ENCODE results near the gene SMTN.
A peak's percentile ranks its signal among the peaks of the same experiment; 100 is the strongest.
"Not testable (repeated sequence)": the region's sequence is repeated elsewhere in the genome, so short reads cannot be mapped to it uniquely, and the experiment has no call there.

Gene SMTN

DNA sequence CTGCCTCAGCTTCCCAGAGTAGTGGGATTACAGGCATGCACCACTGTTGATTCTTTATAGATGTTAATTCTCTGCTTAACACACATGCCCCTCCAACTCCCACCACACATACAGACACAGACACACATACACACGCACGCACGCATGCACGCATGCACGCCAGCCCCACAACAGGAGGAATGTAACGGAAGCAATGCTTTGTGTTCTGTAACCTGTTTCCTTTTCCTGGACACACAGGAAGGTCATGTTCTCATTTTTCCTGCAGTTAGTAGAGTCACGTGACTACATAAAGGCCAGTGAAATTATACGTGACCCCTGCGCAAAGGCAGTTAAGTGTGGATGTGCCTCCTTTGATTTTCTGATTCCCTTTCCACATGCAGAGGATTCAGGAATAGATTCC, 8.0 kb upstream of the SMTN start:
- not testable (repeated sequence) for DNase-seq (ENCODE audit: low read depth)

DNA sequence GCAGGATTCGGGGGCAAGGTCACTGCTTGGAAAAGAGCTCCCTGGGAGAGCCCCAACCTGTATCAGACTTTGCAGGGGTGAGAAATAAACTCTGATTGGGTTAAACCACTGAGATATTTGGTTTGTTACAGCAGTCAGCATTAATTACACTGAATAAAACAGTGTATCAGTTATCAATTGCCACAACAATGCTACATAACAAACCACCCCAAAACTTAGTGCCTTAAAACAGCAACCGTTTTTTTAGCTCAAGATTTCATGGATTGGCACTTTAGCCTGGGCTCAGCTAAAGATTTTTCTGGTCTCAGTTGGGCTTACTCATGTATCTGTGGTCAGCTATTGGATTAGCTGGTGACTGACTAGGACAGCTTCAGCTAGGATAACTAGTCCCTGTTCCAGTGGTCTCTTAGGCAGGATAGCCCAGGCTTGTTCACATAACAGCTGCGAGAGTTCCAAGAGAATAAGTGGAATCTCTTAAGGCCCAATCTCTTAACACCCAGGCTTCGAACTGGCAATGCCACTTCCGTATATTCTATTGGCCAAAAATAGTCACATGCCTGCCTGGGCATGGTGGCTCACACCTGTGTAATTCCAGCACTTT, 7.5 kb upstream of the SMTN start:
- not testable (repeated sequence) for DNase-seq (ENCODE audit: low read depth)

DNA sequence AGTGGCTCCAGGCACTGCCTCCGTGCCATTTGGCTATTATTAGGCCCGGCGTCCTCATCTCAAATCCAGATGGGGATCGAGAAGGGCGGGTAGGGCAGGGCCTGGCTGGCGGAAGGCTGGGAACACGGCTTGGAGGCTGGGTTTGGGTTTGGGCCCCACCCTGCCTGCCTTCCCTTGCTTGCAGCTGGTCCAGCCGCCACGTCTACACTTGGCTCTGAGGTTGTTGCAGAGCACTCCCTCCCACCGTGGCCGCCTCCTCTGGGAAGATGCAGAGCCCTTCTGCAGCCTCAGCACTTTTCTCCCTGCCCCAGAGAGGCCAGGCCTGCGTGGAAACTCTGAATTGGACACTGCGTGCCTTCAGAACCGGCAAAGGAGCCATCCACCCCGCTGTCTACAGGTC, 5.2 kb upstream of the SMTN start:
- DNase-seq (ENCODE audit: low read depth): no peak

DNA sequence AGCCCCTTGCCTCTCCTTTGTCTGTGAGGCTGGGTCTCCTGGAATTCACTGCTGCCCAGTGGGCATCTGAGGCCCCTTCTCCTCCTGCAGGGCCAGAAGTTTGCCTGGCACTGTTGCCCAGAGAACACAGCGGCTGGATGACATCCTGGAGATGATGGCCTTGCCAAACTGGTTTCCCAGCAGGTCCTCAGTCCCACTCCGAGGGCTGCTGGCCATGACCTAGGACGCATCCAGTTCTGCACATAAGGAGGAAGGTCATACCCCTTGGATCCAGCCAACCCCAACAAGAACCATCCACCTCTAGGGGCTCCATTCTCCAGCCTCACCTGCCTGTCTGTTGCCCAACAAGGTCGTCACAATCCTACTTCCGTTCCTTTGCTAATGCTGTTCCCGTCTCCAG, 3.4 kb upstream of the SMTN start:
- no peak for DNase-seq (ENCODE audit: low read depth)

DNA sequence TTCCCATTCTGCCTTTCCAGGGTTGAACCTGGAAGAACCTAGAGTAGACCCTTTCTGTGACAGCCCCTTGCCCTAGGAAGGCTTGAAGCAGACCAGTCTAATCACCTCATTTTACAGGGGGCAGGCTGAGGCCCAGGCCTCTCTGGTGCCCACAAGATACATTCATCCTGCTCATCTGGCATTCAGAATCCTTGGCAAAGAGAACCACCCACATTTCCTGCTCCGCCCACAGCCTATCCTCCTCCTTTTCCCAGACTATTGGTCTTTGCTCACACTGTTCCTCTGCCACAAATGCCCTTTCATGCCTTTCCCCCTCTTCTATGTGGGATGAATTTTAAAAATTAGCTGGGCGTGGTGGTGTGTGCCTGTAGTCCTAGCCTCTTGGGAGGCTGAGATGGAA, 2.7 kb upstream of the SMTN start:
- DNase-seq (ENCODE audit: low read depth): not testable (repeated sequence)

DNA sequence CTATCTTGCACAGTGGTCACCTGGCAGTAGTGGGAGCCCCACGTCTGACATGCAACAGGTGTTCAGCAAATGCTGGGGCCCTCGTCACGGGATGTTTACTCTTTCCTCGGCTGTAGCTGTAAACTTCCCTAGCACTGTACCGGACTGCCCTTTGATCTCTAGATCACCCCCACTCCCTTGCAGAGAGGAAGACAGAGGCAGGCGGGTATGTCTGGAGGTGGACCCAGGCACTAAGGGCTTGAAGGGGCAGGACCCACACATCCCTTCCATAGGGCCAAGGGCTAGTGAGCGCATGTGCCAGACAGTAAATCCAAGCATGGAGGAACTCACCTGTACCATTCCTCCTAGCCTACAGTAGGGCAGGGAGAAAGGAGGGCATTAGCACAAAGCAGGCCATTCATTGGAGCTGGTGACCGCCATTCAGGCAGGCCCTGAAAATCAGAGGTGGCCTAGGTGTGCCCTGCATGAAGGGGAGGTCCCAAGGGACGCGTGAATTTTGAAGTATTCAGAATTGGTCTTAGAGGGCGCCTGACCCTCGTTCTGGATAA, 1.9 kb upstream of the SMTN start:
- DNase-seq (ENCODE audit: low read depth): no peak

DNA sequence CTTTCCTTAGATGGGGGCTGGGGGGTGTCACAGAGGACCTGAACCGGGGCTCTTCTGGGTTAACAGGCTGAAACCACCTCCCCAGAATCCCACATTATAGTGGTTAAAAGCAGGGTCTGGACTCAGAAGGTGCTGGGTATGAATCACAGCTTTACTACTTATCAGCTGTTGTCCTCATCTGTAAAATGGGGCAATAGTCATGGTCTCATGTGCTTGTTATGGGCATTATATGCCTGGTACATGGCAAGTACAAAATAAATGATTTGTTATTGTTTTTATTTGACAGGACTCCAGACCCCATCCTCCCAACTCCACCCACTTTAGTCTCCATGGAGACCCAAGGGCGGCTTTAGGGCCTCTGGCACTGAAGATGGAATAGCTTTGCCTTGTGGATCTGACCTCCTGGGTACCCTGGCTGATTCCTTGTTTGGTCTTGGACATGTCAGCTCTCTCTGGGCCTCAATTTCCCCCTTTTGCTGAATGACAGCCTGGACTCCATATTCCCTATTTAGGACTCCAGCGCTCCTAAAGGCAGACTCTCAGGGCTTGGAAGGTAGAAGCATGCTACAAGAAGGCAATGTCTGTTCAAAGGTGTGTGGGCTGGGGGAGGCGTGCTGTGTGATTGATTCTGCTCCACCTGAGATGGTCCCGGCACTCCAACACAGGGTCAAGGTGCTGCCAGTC, 812 bp upstream of the SMTN start:
- DNase-seq (ENCODE audit: low read depth): no peak

DNA sequence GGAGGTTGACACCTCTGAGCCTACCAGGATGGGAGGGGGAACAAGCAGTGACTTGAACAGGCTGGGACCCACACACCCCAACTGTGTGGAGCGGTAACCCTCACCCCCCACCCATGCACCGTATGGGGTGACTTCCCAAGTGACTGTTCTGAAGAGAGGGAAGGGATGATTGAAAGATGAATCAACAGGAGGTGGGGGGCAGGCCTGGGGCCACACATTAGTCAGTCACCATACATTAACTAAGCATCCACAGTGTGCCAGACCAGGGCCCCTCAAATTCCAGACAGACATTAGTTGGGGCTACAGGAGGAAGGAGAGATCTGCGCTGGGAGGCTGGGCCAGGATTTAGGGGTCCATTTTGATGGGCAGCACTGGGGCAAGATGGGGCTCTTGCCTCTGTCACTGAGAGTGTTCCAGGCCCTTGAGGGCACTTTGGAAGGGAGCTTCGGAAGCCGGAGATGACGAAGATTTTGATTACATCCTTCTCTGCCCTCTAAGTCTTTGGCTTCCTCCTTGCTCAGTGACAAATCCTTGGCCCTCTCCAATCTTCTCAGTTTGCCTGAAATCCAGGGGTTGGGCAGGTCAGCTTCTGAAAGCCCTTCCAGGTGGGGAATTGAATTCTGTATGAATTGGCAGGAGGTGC, 966 bp downstream of the SMTN start:
- no peak for DNase-seq (ENCODE audit: low read depth)

DNA sequence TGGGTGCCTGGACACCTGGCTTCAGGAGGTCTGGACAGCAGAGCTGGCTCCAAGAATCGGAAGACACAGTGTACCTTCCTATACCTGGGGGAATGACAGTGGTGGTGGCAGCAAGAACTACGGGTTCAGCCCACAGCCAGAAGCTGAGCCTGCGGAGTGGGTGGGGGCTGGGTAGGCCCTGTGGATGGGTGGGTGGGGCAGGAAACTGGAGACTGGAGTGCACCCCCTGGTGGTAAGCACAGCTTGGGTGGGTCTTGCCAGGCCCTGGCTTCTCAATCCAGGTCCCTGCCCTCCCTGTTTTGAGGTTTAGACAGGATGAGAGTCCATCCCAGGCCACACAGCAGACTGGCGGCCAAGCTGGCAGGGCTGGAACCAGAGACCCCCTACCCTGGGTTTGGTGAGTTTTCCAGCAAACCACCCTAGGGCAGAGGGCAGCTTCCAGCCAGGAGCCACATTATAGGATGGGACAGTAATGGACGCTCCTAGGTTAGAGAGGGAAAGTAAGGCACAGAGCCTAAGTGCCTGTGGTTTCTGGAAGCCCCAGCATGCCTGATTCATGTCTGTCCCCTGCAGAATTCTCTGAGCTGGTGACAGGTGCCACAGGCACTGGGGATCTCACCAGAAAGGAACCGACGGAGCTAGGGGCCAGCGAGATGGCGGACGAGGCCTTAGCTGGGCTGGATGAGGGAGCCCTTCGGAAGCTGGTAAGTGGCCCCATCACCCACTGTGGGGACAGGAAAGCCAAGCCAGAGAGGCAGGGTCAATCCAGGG, 1.7 kb downstream of the SMTN start:
- peak; percentile 69 for DNase-seq (ENCODE audit: low read depth)

DNA sequence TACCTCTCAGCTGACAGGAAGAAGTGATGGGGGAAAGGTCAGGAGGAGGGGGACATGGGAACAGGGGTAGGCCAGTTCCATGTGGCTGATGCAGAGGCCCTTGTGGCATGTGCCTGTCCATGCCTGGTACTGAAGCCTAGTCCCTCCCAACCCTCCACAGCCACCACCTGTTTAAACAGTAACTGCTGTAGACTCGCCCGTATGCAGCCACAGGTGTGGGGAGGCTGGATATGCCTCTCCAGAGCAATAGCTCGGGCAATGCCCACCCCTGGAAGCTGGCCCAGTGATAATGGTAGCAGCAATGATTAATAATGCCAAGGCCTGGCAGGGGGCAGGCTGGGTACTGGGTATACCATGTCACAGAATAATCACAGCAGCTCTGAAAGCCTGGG, 2.3 kb downstream of the SMTN start:
- DNase-seq (ENCODE audit: low read depth): no peak

DNA sequence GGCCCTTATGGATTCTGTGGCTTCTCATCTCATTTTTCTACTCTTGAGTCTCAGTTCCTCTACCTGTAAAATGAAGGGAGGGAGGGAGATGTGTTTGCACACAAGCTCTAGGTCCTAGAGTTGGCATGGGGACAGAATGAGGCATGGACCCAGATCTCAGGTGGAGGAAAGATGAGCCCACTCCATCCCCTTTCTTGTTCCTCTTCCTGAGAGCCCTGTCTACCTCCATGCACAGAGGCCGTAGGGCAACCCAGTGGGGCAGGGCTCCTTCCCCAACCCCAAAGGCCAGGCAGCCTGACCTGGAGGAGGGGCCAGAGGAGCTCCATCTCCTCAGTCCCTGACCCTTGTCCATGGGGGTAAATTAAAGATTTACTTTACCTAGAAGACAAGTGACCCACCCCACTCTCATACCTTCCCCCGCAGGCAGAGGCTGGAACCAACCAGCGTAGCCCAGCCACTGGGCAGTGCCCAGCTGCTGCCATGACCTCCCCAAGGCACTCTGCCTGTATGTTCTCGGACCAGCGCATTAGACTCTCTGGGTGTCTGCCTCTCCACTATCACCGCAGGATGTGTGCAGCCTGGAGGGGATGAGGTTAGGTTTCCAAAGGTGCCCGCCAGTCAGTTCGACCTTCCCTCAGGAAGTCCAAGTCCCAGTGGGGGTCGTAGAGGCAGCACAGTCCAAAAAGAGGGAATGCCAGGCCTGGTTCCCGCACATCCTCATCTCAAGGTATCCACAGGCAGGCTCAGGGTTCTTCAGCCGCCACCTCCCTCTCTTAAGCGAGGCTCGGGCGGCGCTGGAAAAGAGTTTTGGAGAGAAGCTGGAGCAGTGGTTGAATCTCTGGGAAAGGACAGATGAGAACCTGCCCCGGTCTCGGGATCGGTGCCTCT, 3.0 kb downstream of the SMTN start:
- DNase-seq (ENCODE audit: low read depth): no peak

DNA sequence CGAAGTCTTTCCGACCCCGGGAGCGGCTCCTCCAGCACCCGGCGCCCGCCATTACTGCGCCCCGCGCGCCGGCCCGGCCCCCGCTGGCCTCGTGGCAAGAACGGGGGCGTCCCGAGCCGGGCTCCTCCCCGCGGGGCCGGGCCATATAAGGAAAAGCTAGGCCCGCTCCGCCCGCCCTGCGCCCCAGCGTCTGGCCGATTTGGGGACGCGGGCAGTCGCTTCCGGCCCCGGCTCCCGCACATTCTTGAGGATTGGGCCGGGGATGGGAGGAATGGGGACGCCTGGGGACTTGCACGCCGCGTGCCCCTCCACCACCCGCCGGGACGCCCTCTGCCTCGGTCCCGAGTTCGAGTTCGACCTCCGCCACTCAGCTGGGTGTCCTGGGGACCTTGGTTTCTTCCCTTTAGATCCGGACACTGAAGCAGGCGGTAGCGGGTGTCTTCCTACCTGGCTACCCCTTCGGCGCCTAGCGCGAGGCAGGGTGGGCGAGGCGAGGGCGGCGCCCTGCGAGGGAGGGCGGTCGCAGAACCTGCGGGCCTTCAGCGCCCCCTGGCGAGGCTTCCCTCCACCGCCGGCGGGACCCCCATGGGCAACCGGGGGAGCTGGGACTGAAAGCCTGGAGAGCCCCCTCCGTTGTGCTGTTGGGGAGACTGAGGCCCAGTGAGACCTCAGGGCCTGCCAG, 3.8 kb downstream of the SMTN start:
- DNase-seq (ENCODE audit: low read depth): peak; percentile 89

DNA sequence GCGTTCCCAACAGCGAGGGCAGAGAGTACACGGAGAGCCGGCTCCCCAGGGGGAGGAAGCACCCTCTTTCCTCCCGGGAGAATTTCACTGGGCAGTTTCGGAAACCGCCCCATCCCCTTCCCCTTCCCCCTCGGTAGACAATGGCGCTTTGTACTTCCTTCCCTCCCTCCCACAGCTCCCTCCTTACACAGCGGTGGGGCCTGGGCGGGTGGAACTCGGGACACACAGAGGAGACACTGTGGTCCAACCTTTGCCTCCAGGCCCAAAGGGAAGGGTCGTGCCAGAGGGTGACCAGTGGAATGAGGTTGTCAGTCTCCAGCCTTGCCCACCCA, 4.3 kb downstream of the SMTN start:
- no peak for DNase-seq (ENCODE audit: low read depth)

DNA sequence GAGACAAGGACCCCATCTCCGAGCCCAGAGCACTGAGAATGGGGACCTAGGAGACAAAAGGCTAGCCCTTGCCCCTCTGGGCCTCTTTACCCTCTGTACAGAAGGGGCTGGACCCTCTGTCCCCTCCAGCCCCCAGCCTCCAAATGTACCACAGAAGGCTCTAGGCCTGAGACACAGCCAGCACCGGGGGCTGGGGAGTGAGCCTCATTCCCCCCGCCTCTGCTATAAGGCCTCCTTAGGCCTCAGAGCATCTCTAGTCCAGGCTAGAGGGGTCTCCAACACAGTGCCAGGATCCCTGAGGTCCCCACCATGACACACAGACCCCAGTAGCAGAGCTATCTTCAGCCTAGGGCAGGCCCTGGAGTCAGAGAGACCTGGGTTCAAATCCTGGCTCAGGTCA, 4.8 kb downstream of the SMTN start:
- no peak for DNase-seq (ENCODE audit: low read depth)

DNA sequence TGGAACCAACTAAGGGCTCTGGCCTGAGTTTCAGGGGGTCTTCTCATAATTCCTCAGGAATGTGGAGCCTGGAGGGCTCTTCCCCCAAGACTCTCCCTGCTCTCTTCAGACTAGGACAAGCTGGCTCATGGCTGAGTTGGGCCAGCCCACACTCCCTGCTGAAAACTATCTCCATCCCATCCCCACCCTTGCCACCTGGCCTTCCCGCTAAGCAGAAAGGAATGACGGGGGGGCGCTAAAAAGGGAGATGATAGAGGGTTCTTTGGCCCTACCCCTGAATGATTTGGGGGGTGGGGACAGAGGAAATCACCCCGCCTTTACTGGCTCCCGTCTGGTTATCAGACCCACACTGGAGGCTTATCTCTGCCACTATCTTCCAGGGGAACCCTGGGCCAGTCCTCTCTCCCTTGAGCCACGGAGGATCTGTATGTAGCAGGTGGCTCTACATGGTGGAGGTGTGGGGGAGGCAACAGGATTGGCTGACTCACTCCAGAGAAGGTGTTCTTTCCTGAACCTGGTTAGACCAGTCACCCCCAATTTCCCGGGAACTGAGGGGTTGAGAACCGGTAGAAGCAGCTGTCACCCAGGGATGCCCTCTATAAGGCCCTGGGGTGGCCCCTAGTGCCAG, 5.7 kb downstream of the SMTN start:
- no peak for DNase-seq (ENCODE audit: low read depth)

DNA sequence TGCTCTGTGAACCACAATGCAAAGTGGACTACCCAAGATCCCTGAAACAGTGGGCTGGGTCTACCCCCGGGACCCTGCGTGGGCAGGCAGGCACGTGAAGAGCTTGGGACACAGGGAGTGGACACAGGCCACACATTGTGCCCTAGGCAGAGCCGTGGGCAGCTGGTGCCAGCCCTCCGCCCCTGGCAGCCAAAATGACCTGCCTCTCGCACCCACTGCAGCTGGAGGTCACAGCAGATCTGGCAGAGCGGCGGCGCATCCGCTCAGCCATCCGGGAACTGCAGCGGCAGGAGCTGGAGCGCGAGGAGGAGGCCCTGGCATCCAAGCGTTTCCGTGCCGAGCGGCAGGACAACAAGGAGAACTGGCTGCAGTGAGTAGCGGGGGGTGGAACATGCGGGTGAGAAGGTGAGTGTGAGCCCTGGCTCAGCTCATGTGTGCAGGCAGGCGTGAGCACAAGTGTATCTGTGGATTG, 6.7 kb downstream of the SMTN start:
- no peak for DNase-seq (ENCODE audit: low read depth)

DNA sequence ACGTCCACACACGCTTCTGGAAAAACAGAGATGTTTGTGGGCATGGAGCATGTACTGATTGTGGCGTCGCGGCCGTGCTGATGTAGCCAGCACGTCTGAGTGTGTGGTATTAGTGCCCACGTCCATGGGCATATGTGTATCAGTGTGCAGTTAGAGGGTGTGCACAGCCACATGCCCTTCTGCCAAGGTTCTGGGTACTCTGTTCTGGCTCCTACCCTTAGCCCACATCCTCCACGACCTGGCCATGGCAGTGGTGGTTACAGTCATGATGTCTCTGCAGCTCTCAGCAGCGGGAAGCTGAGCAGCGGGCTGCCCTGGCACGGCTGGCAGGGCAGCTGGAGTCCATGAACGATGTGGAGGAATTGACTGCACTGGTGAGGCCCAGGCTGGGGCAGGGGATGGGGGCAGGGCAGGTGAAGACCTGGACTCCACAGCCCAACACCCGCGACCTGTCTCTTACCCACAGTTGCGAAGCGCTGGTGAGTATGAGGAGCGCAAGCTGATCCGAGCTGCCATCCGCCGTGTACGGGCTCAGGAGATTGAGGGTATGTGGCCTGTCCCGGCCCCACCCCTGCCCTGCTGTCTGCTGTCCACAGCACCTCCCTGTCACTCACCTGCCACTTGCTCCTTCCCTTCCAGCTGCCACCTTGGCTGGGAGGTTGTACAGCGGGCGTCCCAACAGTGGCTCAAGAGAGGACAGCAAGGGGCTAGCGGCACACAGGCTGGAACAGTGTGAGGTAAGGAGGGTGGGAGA, 7.3 kb downstream of the SMTN start:
- no peak for DNase-seq (ENCODE audit: low read depth)

DNA sequence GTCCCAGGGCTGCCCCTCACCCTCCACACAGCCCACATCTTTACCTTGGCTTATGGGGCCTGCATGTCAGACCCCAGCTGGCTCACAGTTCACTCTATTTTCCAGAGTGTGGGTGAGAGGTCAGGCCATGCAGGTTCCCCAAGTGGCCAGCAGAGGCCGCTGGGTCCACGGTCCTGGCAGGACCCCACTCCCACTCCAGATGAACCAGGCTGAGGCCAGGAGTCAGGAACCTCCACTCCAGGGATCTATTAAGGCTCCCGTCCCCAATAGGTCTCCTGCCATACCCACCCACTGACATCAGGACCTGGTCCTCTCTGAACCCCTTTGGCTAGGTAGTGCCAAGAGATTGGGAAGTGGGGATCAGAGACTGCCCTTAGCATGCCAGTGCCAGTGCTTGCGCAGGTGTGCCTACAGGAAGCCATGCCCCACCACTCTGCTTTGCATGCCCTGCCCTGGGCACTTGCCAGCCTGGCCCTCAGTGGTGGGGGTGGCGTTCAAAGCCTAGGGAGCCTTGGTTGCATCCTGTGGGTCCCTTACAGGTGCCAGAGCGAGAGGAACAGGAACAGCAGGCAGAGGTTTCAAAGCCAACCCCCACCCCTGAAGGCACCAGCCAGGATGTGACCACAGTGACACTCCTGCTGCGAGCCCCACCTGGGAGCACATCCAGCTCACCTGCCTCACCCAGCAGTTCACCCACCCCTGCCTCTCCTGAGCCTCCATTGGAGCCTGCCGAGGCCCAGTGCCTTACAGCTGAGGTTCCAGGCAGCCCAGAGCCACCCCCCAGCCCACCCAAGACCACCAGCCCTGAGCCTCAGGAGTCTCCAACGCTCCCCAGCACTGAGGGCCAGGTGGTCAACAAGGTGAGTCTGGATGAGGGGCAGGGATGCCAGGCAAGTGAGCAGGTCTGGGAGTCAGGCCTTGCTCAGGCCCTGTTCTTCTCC, 8.3 kb downstream of the SMTN start:
- DNase-seq (ENCODE audit: low read depth): no peak
